ENCODE results near the gene SERTAD2. TPM values are rescaled to one million over a fixed set of nuclear protein-coding genes. Genes with fewer than 3 reads are reported as not detected.

The SERTAD2 gene
- total and polyA plus RNA-seq, 10 donors, result 10.4 to 61.4 (median 41.1) TPM

DNA sequence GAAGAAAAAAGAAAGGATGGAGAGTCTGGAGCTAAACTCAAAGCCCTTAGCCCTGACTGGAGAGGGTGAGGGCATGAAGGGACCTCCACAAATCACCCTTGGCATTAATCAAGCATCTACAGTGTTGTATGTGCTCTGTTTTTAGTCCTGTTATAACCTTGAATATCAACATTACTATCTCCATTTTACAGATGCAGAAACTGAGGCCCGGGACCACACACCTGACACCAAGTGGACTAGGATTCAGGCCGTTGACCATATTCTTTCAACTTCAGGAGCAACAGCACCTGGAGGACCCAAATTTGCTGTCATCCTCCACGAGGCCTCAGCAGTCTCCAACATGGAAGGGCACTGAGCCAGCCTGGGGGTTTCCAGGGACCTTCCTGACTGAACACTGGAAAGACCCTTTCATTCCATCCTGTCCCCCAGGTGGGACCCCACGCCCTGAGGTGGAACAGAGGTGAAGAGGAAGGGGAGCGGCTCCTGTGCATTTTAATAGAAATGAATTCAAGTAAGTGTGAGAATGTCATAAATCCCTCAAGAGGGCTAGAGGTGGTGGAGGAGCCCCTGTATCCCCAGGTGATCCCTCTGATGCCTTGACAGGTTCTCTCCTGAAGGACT is 41.0 kb downstream of the SERTAD2 start:
- intact Hi-C loops (cut with DNase I; ENCODE audit: low total_unique reads), result no loop called here

DNA sequence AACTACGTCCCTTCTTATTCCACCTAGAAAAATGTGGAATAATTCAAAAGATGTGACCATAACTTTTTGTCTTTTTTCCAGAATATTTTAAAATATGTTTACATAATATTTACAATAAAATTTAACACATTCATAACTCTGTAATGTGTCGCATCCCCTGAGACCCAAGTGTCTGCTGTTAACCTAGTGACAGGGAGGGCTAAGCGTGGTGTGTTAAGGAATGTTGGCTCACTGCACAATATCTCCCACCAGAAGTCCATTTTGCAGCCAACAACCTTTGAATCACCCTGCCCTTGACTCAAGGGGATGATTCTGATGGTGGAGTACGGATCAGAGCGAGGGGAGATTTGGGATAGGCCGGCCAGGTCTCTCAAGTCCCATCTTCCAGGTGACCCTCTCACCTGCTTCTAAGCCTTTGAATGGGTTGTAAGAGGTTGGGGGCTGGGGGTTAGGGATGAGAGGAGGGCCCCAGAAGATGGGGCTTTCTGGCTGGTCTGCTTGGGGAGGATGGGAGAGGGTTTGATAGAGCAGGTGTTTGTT is 43.3 kb downstream of the SERTAD2 start:
- Histone ChIP-seq H3K4me3 (no peak overlapping the region), H3K4me1 (peaks cover 10 to 37% (median 30%) of the 10 kb centered on the region in 6 donors), H3K9me3 (no peaks in the 10 kb centered on the region), H3K27me3 (replicated peaks in 1 of 7) (no peaks in the 10 kb centered on the region), H3K36me3 (no peaks in the 10 kb centered on the region), H3K27ac (no peak overlapping the region)
- intact Hi-C loops (cut with DNase I; ENCODE audit: low total_unique reads), result no loop called here
- 95 to 98% (median 96%) methylated on average over 6 of the region's 6 CpGs for WGBS, 5 donors
- DNase-seq, result no peak
- TF ChIP-seq POLR2AphosphoS5 (IDR thresholded peaks at IDR 0.05), result no peak
- no peak for TF ChIP-seq CTCF (IDR thresholded peaks at IDR 0.05 in 8 of 11, conservative IDR thresholded peaks at IDR 0.05 in 3 of 11)
- TF ChIP-seq POLR2A (IDR thresholded peaks at IDR 0.05), result no peak

More for the DNA sequence above, 41.0 kb downstream of the SERTAD2 start:
- Histone ChIP-seq H3K36me3 (no peaks in the 10 kb centered on the region), H3K27me3 (replicated peaks in 1 of 7) (no peaks in the 10 kb centered on the region), H3K9me3 (no peaks in the 10 kb centered on the region), H3K4me1 (peaks cover 1 to 21% (median 16%) of the 10 kb centered on the region in 6 donors), H3K4me3 (no peak overlapping the region), H3K27ac (no peak overlapping the region)
- no peak for DNase-seq
- no peak for TF ChIP-seq POLR2A (IDR thresholded peaks at IDR 0.05)
- TF ChIP-seq CTCF (IDR thresholded peaks at IDR 0.05 in 8 of 11, conservative IDR thresholded peaks at IDR 0.05 in 3 of 11), result no peak
- no peak for TF ChIP-seq POLR2AphosphoS5 (IDR thresholded peaks at IDR 0.05)
- WGBS, 5 donors, result 60 to 92% (median 87%) methylated on average over 5 of the region's 5 CpGs

GRCh38 chr2:64609942-64610281 is 43.8 kb downstream of the SERTAD2 start:
- H3K9me3 ChIP-seq, result no peaks in the 10 kb centered on the region
- no peaks in the 10 kb centered on the region for H3K36me3 ChIP-seq
- peak overlapping the region in 6 of 8 donors; percentile 34 to 74 (median 50) for H3K4me3 ChIP-seq
- WGBS, 5 donors, result 85 to 91% (median 88%) methylated on average over 3 of the region's 3 CpGs
- no peaks in the 10 kb centered on the region for H3K27me3 ChIP-seq (replicated peaks in 1 of 7)
- peaks cover 10 to 37% (median 30%) of the 10 kb centered on the region in 6 donors for H3K4me1 ChIP-seq
- H3K27ac ChIP-seq, result peak overlapping the region in 7 of 8 donors; percentile 60 to 90 (median 84)
- TF ChIP-seq POLR2AphosphoS5 (IDR thresholded peaks at IDR 0.05) (no peak), POLR2A (IDR thresholded peaks at IDR 0.05) (no peak), CTCF (IDR thresholded peaks at IDR 0.05 in 8 of 11, conservative IDR thresholded peaks at IDR 0.05 in 3 of 11) (no peak)
- DNase-seq, result no peak
- intact Hi-C loops (cut with DNase I; ENCODE audit: low total_unique reads), result no loop called here

DNA sequence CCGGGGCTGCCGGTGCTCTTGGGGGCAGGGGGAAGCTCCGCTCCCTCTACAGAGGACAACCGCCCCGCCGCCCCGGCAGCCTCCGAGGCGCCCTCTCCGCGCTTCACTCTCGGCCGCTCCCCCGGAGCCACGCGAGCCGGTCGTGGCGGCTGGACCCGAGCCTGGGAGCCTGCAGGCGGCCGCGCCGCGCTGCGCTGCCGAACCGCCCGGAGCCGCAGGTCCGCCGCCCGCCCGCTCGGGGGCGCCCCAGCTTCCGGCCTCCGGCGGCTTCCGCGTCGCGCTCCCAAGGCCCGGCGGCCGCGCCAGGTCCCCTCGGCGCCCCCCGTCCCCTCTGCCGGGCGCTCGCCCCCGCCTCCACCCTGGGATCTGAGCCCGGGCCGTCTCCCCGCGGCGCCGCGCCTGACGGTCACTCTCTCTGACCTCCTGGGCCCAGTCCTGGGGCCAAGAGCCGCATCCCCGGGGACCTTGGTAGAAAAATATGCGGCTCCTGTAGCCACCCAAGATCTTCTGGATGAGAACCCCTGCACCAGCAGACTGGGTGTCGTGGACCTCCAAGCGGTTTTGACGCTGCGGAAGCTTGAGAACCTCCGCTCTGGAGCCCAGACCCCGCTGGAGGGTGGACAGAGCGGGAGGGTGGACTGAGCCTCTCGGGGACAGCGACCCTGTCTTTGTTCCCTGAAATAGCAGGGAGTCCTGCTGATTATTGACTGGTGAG is 44.3 kb downstream of the SERTAD2 start:
- Histone ChIP-seq H3K4me3 (peak overlapping the region; percentile 34 to 74 (median 46)), H3K27ac (peak overlapping the region; percentile 60 to 90 (median 82)), H3K36me3 (no peaks in the 10 kb centered on the region), H3K4me1 (peaks cover 10 to 37% (median 30%) of the 10 kb centered on the region in 6 donors), H3K9me3 (no peaks in the 10 kb centered on the region), H3K27me3 (replicated peaks in 1 of 7) (no peaks in the 10 kb centered on the region)
- 3 to 16% (median 4%) methylated on average over 12 to 74 of the region's 74 CpGs for WGBS, 5 donors
- no peak for TF ChIP-seq POLR2A (IDR thresholded peaks at IDR 0.05)
- peak; percentile 34 to 69 (median 60) for TF ChIP-seq POLR2AphosphoS5 (IDR thresholded peaks at IDR 0.05)
- peak in 7 of 11 experiments; percentile 19 to 69 (median 59) for TF ChIP-seq CTCF (IDR thresholded peaks at IDR 0.05 in 8 of 11, conservative IDR thresholded peaks at IDR 0.05 in 3 of 11)
- peak; percentile 96 for DNase-seq
- intact Hi-C loops (cut with DNase I; ENCODE audit: low total_unique reads), result no loop called here
